ENCODE results near the gene SHROOM2.

SHROOM2 gene

GRCh38 chrX:9864011-9864410 lies 77.8 kb downstream of the SHROOM2 start:
- DNase-seq (ENCODE audit: low read depth in 2 of 2): no peak

GRCh38 chrX:9865804-9866472 lies 79.7 kb downstream of the SHROOM2 start:
- no peak for DNase-seq (ENCODE audit: low read depth in 2 of 2)

GRCh38 chrX:9866633-9867032 lies 80.4 kb downstream of the SHROOM2 start:
- no peak for DNase-seq (ENCODE audit: low read depth in 2 of 2)

GRCh38 chrX:9867226-9867625 lies 81.0 kb downstream of the SHROOM2 start:
- no peak for DNase-seq (ENCODE audit: low read depth in 2 of 2)

- DNase-seq (ENCODE audit: low read depth in 2 of 2): no peak
These were observed 81.5 kb downstream of the SHROOM2 start for GRCh38 chrX:9867753-9868152.

GRCh38 chrX:9871701-9872268 lies 85.6 kb downstream of the SHROOM2 start:
- DNase-seq (ENCODE audit: low read depth in 2 of 2): no peak

- DNase-seq (ENCODE audit: low read depth in 2 of 2): no peak
These were observed 87.1 kb downstream of the SHROOM2 start for GRCh38 chrX:9873360-9873759.

- DNase-seq (ENCODE audit: low read depth in 2 of 2): no peak
These were observed 87.7 kb downstream of the SHROOM2 start for GRCh38 chrX:9873952-9874351.

- no peak for DNase-seq (ENCODE audit: low read depth in 2 of 2)
These were observed 88.3 kb downstream of the SHROOM2 start for GRCh38 chrX:9874483-9874882.

GRCh38 chrX:9875801-9876200 lies 89.6 kb downstream of the SHROOM2 start:
- DNase-seq (ENCODE audit: low read depth in 2 of 2): no peak

GRCh38 chrX:9876201-9876600 lies 90.0 kb downstream of the SHROOM2 start:
- DNase-seq (ENCODE audit: low read depth in 2 of 2): no peak

- DNase-seq (ENCODE audit: low read depth in 2 of 2): no peak
These were observed 92.1 kb downstream of the SHROOM2 start for GRCh38 chrX:9878146-9878820.

- no peak for DNase-seq (ENCODE audit: low read depth in 2 of 2)
These were observed 94.0 kb downstream of the SHROOM2 start for GRCh38 chrX:9880237-9880636.

GRCh38 chrX:9880870-9881269 lies 94.6 kb downstream of the SHROOM2 start:
- DNase-seq (ENCODE audit: low read depth in 2 of 2): no peak

GRCh38 chrX:9882669-9883446 lies 96.6 kb downstream of the SHROOM2 start:
- no peak for DNase-seq (ENCODE audit: low read depth in 2 of 2)

GRCh38 chrX:9884031-9884779 lies 98.0 kb downstream of the SHROOM2 start:
- no peak for DNase-seq (ENCODE audit: low read depth in 2 of 2)

- peak in 1 of 2 donors; percentile 9 for DNase-seq (ENCODE audit: low read depth in 2 of 2)
These were observed 98.9 kb downstream of the SHROOM2 start for GRCh38 chrX:9885150-9885549.

- no peak for DNase-seq (ENCODE audit: low read depth in 2 of 2)
These were observed 101.5 kb downstream of the SHROOM2 start for GRCh38 chrX:9887659-9888297.

- DNase-seq (ENCODE audit: low read depth in 2 of 2): no peak
These were observed 102.8 kb downstream of the SHROOM2 start for GRCh38 chrX:9888953-9889470.

GRCh38 chrX:9890681-9891091 lies 104.5 kb downstream of the SHROOM2 start:
- DNase-seq (ENCODE audit: low read depth in 2 of 2): no peak
